Stimulated activated CD8-positive, alpha-beta memory T cell treated with anti-CD3 and anti-CD28 coated beads, Interleukin-15, amount 100 ng/mL, for 1 hour (primary cell): ENCODE results near the gene IFIT3.
"Not testable (repeated sequence)": the region's sequence is repeated elsewhere in the genome, so short reads cannot be mapped to it uniquely, and the experiment has no call there.

Source experiments
- DNase-seq: peaks from one replicate; pipeline ENCODE4 v3.0.0-alpha.2; 2020; ENCODE audit warnings: low read depth

Gene IFIT3, protein sequence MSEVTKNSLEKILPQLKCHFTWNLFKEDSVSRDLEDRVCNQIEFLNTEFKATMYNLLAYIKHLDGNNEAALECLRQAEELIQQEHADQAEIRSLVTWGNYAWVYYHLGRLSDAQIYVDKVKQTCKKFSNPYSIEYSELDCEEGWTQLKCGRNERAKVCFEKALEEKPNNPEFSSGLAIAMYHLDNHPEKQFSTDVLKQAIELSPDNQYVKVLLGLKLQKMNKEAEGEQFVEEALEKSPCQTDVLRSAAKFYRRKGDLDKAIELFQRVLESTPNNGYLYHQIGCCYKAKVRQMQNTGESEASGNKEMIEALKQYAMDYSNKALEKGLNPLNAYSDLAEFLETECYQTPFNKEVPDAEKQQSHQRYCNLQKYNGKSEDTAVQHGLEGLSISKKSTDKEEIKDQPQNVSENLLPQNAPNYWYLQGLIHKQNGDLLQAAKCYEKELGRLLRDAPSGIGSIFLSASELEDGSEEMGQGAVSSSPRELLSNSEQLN

GRCh38 chr10:89327803-89328441 is at the start of gene IFIT3:
IFIT3 (plus strand) TSS chr10:89327997; CDS start chr10:89328074, 77 bp downstream.
- no peak for DNase-seq

DNA sequence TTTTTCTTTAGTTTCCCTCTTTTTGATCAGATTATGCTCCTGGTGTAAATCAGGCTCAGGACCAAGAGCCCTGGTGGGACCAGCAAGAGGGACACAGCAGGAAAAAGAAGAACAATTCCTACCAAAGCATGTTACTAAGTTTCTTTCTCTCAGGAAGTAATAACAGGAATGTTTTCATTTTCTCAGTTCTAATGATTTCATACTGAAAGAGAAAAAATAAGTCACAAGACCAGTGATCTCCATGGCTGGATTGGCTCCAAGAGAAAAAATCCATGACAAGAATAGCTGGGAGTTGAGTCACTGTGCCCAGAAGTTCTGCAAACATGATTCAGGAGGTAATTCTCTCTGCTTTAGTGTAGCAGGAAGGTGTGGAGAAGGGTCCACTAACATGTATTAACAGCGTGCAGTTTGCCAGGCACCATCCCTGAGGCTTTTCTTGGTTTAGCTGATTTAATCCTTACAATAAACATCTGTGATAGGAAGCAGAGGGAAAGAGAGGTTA is 49.7 kb upstream of the IFIT3 start:
- DNase-seq = no peak

- no peak for DNase-seq
Measured at GRCh38 chr10:89278900-89279392, 48.9 kb upstream of the IFIT3 start.

DNA sequence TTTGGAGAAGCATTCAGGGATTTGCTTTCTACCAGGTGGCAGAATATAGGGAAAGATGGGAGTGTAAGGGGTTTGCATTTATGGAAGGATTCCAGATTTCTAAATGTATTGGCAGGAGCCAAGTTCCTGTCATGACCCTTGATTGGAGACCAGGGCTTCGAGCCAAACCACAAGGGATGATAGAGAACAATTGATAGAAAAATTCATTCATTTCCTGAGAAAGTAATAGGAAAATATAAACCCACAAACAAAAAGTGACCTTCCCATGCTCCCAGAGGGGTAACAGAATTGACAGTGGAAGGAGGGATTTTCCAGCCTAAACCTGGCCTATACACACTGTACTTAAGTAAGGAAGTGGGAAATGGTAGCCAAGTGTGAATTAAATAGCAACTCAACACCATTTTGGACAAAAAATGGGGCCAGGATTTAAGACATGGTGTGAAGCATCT is 48.4 kb upstream of the IFIT3 start:
- DNase-seq = no peak

- DNase-seq = no peak
Measured at GRCh38 chr10:89280508-89280907, 47.3 kb upstream of the IFIT3 start.

- no peak for DNase-seq
Measured at GRCh38 chr10:89281606-89282395, 46.0 kb upstream of the IFIT3 start.

DNA sequence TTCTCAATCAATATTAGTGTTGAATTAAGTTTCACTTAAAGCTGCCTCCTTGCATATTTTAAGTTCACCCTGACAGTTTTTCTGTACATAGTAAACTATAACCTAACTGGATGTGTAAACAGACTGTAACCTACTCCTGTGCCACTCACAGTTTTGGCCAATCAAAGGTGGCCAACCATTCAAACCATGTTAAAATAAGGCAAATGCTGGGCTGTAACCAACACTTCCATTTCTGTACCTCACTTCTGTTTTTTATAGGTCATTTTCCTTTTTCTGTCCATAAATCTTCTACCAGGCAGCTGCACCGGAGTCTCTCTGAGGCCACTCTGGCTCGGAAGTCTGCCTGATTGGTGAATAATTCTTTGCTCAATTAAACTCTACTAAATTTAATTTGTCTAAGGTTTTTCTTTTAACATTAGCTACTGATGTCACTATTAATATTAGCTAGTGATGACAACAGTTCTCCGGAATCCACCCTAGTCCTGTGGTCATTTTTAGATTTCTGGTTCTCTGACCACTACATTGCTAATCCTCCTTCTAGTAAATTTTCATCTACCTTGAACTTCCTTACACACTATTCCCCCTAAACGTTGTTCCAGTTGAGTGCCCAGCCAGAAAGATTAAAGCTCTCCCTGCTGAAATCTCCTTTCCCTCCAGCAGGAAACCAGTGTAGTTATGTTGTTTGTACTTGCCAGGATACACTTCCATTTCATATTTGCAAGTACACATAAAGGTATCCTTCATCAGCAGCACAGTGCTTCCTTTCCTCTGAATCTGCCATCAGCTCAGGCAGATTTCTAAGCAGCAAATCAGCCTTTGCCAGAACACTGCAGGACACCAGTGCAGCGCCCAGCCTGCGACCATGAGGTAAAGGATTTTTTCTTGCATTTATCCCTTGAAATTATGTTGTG is 44.5 kb upstream of the IFIT3 start:
- DNase-seq = no peak

DNA sequence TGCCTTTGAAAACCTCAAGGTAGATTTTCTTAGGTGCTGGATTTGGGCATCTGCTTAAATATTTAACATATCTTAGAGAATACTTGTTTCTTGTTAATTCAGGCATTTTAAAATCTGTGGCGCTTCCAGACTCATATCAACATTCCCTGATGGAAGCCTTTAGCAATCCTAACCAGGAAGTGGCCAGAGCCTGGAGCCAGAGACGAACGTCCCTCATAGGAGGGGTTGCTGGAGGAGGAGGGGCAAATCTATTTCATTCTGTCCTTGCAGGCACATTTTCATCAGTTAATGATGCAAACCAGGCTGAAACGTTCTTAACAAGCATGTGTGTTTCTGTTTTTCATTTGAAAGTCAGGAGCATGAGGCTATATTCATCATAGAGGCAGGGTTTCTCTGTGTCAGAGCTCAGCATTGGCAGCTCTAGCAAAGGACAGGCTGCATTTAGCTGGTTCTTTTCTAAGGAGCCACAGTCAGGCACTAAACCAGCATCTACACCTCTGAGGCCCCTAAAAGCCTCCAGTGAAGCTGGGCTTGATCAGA is 43.8 kb upstream of the IFIT3 start:
- DNase-seq = no peak

GRCh38 chr10:89284711-89285110 is 43.1 kb upstream of the IFIT3 start:
- DNase-seq = not testable (repeated sequence)

DNA sequence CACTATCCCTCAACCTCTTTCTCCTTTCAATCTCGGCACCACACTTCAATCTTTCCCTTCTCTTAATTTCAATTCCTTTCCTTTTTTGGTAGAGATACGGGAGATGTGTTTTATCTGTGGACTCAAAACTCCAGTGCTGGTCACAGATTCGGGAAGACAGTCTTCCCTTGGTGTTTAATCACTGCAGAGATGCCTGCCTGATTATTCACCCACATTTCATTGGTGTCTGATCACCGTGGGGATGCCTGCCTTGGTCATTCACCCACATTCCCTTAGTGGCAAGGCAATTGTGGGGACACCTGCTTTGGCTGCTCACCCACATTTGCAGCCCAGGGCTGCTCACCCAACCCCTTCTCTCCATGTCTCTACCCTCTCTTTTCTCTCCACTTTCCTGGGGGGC is 42.5 kb upstream of the IFIT3 start:
- DNase-seq = not testable (repeated sequence)

- DNase-seq = no peak
Measured at GRCh38 chr10:89294721-89295239, 33.0 kb upstream of the IFIT3 start.

DNA sequence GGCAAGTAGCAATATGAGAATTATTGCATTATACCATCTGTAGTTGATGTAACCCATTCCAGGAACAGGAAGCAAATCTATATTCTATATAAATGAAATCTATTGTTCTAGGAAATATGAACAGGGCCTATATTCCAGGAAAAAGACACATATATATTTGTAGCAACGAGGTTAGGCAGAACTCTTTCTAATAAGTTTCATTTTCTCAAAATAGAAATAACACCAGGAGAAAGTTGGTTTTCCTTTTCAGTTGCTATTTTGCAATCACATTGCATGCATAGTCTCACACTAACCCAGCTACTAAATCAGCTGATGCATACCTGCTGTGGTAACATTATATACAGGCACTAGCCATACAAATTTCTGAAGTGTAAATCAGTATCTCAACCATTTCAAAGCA is 32.2 kb upstream of the IFIT3 start:
- no peak for DNase-seq

- DNase-seq = no peak
Measured at GRCh38 chr10:89296220-89296648, 31.6 kb upstream of the IFIT3 start.

DNA sequence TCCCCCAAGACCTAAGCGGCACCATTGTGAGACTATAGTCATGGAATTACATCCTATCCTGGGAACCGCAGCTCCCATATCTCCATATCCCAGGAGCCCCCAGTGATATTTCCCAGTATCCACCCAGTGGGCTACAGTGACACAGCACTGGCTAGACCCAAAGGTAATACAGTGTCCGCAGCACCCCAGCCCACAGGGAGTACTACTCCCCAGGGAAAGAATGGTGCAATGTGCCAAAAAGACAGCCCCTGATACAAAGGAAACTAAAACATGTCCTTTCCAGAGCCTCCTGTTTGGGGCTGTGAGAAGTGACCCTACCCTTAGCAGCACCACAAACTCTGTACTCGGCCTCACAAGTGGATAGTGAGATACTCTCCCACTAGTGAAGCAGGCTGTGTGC is 30.4 kb upstream of the IFIT3 start:
- DNase-seq = no peak

- no peak for DNase-seq
Measured at GRCh38 chr10:89297791-89298190, 30.0 kb upstream of the IFIT3 start.

- no peak for DNase-seq
Measured at GRCh38 chr10:89299031-89299430, 28.8 kb upstream of the IFIT3 start.

DNA sequence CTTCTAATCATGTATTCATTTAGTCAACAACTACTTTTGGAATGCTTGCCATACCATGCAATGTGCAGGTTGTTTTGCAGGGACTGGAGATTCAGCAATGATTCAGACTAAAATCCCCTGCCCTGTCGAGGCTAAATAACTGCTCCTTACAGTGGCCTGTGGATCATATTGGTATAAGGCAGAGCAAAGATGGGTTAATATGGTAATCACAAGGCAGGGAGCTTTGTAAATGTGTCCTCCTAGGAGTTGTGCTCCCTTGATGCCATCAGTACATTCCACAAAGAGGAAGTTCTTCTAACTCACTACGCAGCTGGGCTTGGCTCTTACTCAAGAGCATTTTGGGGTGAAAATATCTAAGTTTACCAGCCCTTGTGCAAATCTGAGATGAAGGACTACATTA is 26.6 kb upstream of the IFIT3 start:
- no peak for DNase-seq

- no peak for DNase-seq
Measured at GRCh38 chr10:89301721-89302445, 25.9 kb upstream of the IFIT3 start, which contains the start of gene IFIT2. IFIT2 (plus strand) TSS chr10:89302046; CDS start chr10:89302124, 78 bp downstream.

GRCh38 chr10:89302625-89303024 is 25.2 kb upstream of the IFIT3 start:
- no peak for DNase-seq

DNA sequence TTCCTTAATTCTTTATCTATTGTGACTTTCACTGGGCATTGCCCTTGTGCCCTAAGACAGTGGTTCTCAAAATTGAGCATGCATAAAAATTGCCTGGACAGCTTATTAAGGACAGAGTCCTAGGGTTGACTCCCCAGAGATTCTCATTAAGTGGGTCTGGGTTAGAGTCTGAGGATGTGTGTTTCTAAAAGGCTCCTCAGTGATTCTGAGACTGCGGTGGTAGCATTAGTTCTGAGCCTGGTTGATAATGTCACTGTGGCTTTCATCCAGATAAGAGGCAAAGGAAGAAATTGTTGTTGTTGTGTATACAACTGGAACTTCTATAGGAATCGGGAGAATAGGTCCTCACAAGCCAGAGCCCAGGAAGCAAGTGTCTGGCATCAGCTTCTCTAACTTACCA is 24.6 kb upstream of the IFIT3 start:
- DNase-seq = no peak
